HG03342 (cell line): ENCODE measurements around the gene USP12.
"Not testable (repeated sequence)": the region's sequence is repeated elsewhere in the genome, so short reads cannot be mapped to it uniquely, and the experiment has no call there.

Experiments
- ATAC-seq: cut with Tn5 transposase; IDR thresholded peaks from one replicate; pipeline ENCODE4 v1.9.1; 2021; ENCODE audit warnings: mild to moderate bottlenecking, moderate library complexity; ENCODE audit not compliant: unreplicated experiment

USP12 gene

GRCh38 chr13:27080018-27080948 is 91.3 kb downstream of the USP12 start:
- no peak for ATAC-seq

GRCh38 chr13:27079421-27079958 is 92.1 kb downstream of the USP12 start:
- ATAC-seq: no peak

GRCh38 chr13:27077451-27077850 is 94.2 kb downstream of the USP12 start:
- ATAC-seq: no peak

GRCh38 chr13:27076421-27076820 is 95.2 kb downstream of the USP12 start:
- no peak for ATAC-seq

- no peak for ATAC-seq
Observed at GRCh38 chr13:27073186-27073585, 98.4 kb downstream of the USP12 start.

GRCh38 chr13:27066123-27066522 is 105.5 kb downstream of the USP12 start:
- ATAC-seq: not testable (repeated sequence)

- no peak for ATAC-seq
Observed at GRCh38 chr13:27065582-27065981, 106.0 kb downstream of the USP12 start.

GRCh38 chr13:27064252-27064995 is 107.2 kb downstream of the USP12 start:
- ATAC-seq: no peak

GRCh38 chr13:27057817-27058216 is 113.8 kb downstream of the USP12 start:
- no peak for ATAC-seq

- ATAC-seq: no peak
Observed at GRCh38 chr13:27055526-27055925, 116.1 kb downstream of the USP12 start.

GRCh38 chr13:27054760-27055159 is 116.9 kb downstream of the USP12 start:
- no peak for ATAC-seq

- no peak for ATAC-seq
Observed at GRCh38 chr13:27053902-27054595, 117.6 kb downstream of the USP12 start.

GRCh38 chr13:27053210-27053884 is 118.3 kb downstream of the USP12 start:
- ATAC-seq: no peak

GRCh38 chr13:27052551-27053208 is 118.9 kb downstream of the USP12 start:
- no peak for ATAC-seq

GRCh38 chr13:27047081-27047480 is 124.5 kb downstream of the USP12 start:
- no peak for ATAC-seq

- ATAC-seq: no peak
Observed at GRCh38 chr13:27044837-27045570, 126.6 kb downstream of the USP12 start.

- no peak for ATAC-seq
Observed at GRCh38 chr13:27043013-27043412, 128.6 kb downstream of the USP12 start.

GRCh38 chr13:27041341-27041740 is 130.3 kb downstream of the USP12 start:
- ATAC-seq: no peak

- ATAC-seq: no peak
Observed at GRCh38 chr13:27040826-27041108, 130.8 kb downstream of the USP12 start.
